Testis (tissue), 3 donors: ENCODE measurements around the gene GREB1. TPM values are rescaled to one million over a fixed set of nuclear protein-coding genes. Genes with fewer than 3 reads are reported as not detected.

ENCODE experiments used
- DNase-seq: peaks from one replicate; pipeline ENCODE4 v3.0.0-alpha.2; 2019
- H3K27ac ChIP-seq, 2 donors: fragments of 200-600 bp; sonication (generic); one replicate each; pipeline ENCODE4 v1.5.1; 2019
- H3K27me3 ChIP-seq: fragments of 200-600 bp; sonication (generic); one replicate; pipeline ENCODE4 v1.5.1; 2019
- H3K36me3 ChIP-seq: fragments of 200-600 bp; sonication (generic); one replicate; pipeline ENCODE4 v1.5.1; 2017; ENCODE audit warnings: low read depth; ENCODE audit errors: missing control alignments
- H3K4me1 ChIP-seq: fragments of 200-600 bp; sonication (generic); one replicate; pipeline ENCODE4 v1.5.1; 2019
- H3K4me3 ChIP-seq, 2 donors: fragments of 200-600 bp; sonication (generic); one replicate each; pipeline ENCODE4 v1.5.1; 2017 to 2019
- H3K9me3 ChIP-seq: fragments of 200-600 bp; sonication (generic); one replicate; pipeline ENCODE4 v1.5.1; 2017
- CTCF ChIP-seq, 3 experiments: fragments of 450-650 bp in 2 of 3; fragments of 200-600 bp in 1 of 3; sonication (generic) in 1 of 3; IDR thresholded peaks; one replicate each; pipeline ENCODE4 v1.5.1; 2016 to 2019; ENCODE audit warnings: antibody characterized with exemption in 3 of 3, mild to moderate bottlenecking in 2 of 3, moderate library complexity in 1 of 3
- POLR2A ChIP-seq: fragments of 450-650 bp; IDR thresholded peaks from one replicate; pipeline ENCODE4 v1.6.1; 2017; ENCODE audit warnings: antibody characterized with exemption, mild to moderate bottlenecking, moderate library complexity
- WGBS, 2 donors: methylation state at CpG; one replicate each; pipeline ENCODE4 v1.1.5; 2018; 5-methylcytosine and 5-hydroxymethylcytosine counted together
- intact Hi-C: fragments of 100-400 bp; cut with DNase I; formaldehyde crosslinking; loops from one replicate; pipeline ENCODE4 v1.15.1; 2023; ENCODE audit warnings: low total_unique reads
- polyA plus RNA-seq: library from polyadenylated mRNA; stranded (reverse); fragments of 350-450 nt; fragmentation: Illumina TruSeq; extraction: RNeasy Lipid Tissue Mini Kit (QIAGEN cat#74804); gene quantifications from one replicate; pipeline ENCODE4 v1.2.3, GENCODE V29; 2014; ENCODE audit warnings: low read depth, low replicate concordance; ENCODE audit not compliant: insufficient read depth
- total RNA-seq, 2 donors: library from RNA; depleted of rRNA; stranded (reverse); fragments of >200 nt; gene quantifications; one replicate each; pipeline ENCODE4 v1.2.3, GENCODE V29; 2016

GREB1 gene
- total and polyA plus RNA-seq, 3 donors from 2014 or later: 29.8 to 136 (median 91.0) TPM

GRCh38 chr2:11628675-11629074 is 94.8 kb downstream of the GREB1 start:
- Histone ChIP-seq H3K4me1 (no peaks in the 10 kb centered on the region), H3K36me3 (peaks cover 2% of the 10 kb centered on the region), H3K9me3 (no peaks in the 10 kb centered on the region), H3K4me3 (no peak overlapping the region), H3K27me3 (no peaks in the 10 kb centered on the region), H3K27ac (no peak overlapping the region)
- DNase-seq: no peak
- TF ChIP-seq POLR2A: no peak
- intact Hi-C loops: no loop called here
- 85% methylated on average over 9 of the region's 9 CpGs for WGBS, 2 donors

DNA sequence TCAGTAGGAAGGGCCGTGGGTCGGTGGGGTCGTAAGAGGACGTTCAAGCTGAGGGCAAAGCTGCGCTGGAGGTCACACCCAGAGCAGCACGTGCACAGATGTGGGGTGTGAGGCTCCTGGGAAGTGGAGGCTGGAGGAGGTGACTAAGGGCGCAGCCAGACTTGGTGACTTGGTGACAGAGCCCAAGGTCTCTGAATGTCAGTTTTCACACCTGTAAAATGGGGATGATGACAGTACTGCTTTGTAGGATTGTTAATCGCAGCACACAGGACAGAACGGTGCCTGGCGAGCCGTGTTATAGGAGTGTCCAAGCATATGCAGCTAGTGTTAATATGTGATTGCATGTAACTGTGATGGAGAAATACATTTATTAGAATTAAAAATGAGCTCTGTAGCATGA is 95.4 kb downstream of the GREB1 start:
- Histone ChIP-seq H3K27me3 (no peaks in the 10 kb centered on the region), H3K9me3 (no peaks in the 10 kb centered on the region), H3K36me3 (peaks cover 2% of the 10 kb centered on the region), H3K4me3 (no peak overlapping the region), H3K4me1 (no peaks in the 10 kb centered on the region), H3K27ac (no peak overlapping the region)
- TF ChIP-seq CTCF (IDR thresholded peaks at IDR 0.05) (no peak), POLR2A (no peak)
- DNase-seq: no peak
- intact Hi-C loops: no loop called here
- 86 to 87% methylated on average over 11 of the region's 11 CpGs for whole genome bisulfite sequencing, 2 donors

DNA sequence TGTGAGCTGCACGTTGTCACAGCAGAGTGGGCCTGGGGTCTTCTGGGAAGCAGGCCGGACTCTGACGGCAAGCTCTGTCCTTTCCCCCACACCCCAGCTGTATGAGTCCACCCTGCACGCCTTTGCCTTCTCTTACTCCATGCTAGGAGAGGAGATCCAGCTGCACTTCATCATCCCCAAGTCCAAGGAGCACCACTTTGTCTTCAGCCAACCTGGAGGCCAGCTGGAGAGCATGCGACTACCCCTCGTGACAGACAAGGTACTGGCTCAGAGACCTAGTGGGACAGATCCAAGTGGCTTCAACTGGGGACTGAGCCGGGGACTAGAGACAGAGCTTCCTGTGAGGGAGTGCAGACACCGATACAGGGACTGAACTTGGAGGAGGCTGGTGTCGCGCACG is 96.0 kb downstream of the GREB1 start:
- H3K36me3 ChIP-seq: peaks cover 2% of the 10 kb centered on the region
- DNase-seq: no peak
- TF ChIP-seq CTCF (IDR thresholded peaks at IDR 0.05) (no peak), POLR2A (no peak)
- intact Hi-C loops: no loop called here
- no peak overlapping the region for H3K27ac ChIP-seq
- H3K4me1 ChIP-seq: no peaks in the 10 kb centered on the region
- 79 to 84% methylated on average over 9 to 11 of the region's 11 CpGs for WGBS, 2 donors
- no peak overlapping the region for H3K4me3 ChIP-seq
- H3K27me3 ChIP-seq: no peaks in the 10 kb centered on the region
- H3K9me3 ChIP-seq: no peaks in the 10 kb centered on the region

DNA sequence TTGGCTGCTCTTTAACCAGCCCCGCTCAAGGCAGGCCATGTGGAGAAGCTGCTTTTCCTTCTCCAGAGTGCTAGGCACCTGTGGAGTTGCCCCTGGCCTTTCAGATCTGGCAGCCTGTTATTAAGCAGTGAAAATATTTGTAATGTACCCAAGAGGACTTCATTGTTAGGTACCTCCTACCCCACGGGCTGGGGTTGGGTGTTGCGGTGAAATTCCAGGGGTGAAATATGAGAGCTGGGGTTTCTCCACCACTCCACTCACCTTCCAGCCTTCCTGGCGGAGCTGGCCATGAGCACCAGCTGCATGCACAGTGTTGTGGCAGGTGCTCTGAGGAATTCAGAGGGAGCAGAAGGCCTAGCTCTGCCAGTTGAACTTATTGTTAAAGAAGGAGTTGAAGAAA is 97.0 kb downstream of the GREB1 start:
- Histone ChIP-seq H3K4me3 (no peak overlapping the region), H3K27ac (no peak overlapping the region), H3K9me3 (no peaks in the 10 kb centered on the region), H3K27me3 (no peaks in the 10 kb centered on the region), H3K36me3 (peaks cover 2% of the 10 kb centered on the region), H3K4me1 (no peaks in the 10 kb centered on the region)
- DNase-seq: no peak
- intact Hi-C loops: no loop called here
- WGBS, 2 donors: 83 to 91% methylated on average over 4 of the region's 4 CpGs
- TF ChIP-seq CTCF (IDR thresholded peaks at IDR 0.05) (no peak), POLR2A (no peak)

DNA sequence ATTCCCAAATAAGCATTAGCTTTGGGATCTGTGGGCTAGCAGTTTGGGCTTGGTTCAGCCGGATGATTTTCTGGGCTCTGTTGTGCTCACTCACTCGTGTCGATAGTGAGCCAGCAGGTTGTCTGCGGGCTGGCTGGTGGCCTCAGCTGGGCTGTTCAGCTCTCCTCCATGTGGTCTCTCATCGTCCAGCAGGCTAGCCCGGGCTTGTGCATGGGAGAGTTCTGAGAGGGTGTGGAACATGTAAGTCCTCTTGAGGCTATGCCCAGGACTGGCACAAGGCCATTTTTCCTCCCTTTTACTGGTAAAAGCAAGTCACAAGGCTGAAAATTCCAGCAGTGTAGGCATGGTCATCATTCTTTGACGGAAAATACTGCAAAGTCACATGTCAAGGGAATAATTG is 97.6 kb downstream of the GREB1 start:
- Histone ChIP-seq H3K4me3 (no peak overlapping the region), H3K36me3 (peaks cover 2% of the 10 kb centered on the region), H3K9me3 (no peaks in the 10 kb centered on the region), H3K27ac (no peak overlapping the region), H3K4me1 (no peaks in the 10 kb centered on the region), H3K27me3 (no peaks in the 10 kb centered on the region)
- TF ChIP-seq POLR2A (no peak), CTCF (IDR thresholded peaks at IDR 0.05) (no peak)
- intact Hi-C loops: no loop called here
- WGBS, 2 donors: 85 to 91% methylated on average over 6 to 7 of the region's 7 CpGs
- DNase-seq: peak; percentile 27
